Endothelial cell of umbilical vein (primary cell): ENCODE results near the gene COL13A1. TPM values are rescaled to one million over a fixed set of nuclear protein-coding genes. Genes with fewer than 3 reads are reported as not detected.

ENCODE experiments used
- BruUV-seq: library from RNA; stranded (reverse); fragments of 400-500 nt; replicated peaks from 2 replicates; lab custom pipeline; 2021; lab: Mats Ljungman, UMichigan
- CTCF ChIA-PET: fragments of 300-600, 350-600 bp; sonication (Branson Sonifier 250); formaldehyde crosslinking; loops from one replicate; lab custom pipeline; 2021; ENCODE audit warnings: antibody characterized with exemption, inconsistent platforms; lab: Charles Lee
- POLR2A ChIA-PET: fragments of 300-600, 350-600 bp; sonication (Branson Sonifier 250); formaldehyde crosslinking; loops from one replicate; lab custom pipeline; 2021; ENCODE audit warnings: antibody characterized with exemption, inconsistent platforms; lab: Charles Lee
- DNase-seq: peaks from one replicate; pipeline ENCODE4 v3.0.0-alpha.2; 2011; ENCODE audit warnings: low read depth, low spot score
- FAIRE-seq: peaks from 2 replicates; lab custom pipeline; 2011; peaks lifted over from hg19 to GRCh38; lab: Jason Lieb, UNC
- H2AFZ ChIP-seq: 2 replicates; pipeline ENCODE4 v1.6.0; 2012; ENCODE audit warnings: low read depth, low read length, control low read depth, inconsistent platforms
- H3K27ac ChIP-seq: 2 replicates; pipeline ENCODE4 v1.5.1; 2011; ENCODE audit warnings: low read depth, mild to moderate bottlenecking, control low read depth, low read length, moderate library complexity; ENCODE audit not compliant: insufficient read depth
- H3K27me3 ChIP-seq, 2 experiments: 2 replicates each; pipeline versions ENCODE4 v1.6.0 to v1.6.1; 2011; ENCODE audit warnings: low read length in 2 of 2, mixed read lengths in 1 of 2; ENCODE audit not compliant: control insufficient read depth in 2 of 2, insufficient read depth in 2 of 2
- H3K36me3 ChIP-seq, 2 experiments: 2 replicates in 1 of 2; 3 replicates in 1 of 2; pipeline ENCODE4 v1.5.1; 2011; ENCODE audit warnings: low read length in 2 of 2, mild to moderate bottlenecking in 1 of 2, moderate library complexity in 1 of 2; ENCODE audit not compliant: control insufficient read depth in 2 of 2, insufficient read depth in 2 of 2; ENCODE audit errors: extremely low read depth in 1 of 2
- H3K4me1 ChIP-seq: 3 replicates; pipeline ENCODE4 v1.5.1; 2011; ENCODE audit warnings: mild to moderate bottlenecking, low read length; ENCODE audit not compliant: control insufficient read depth, insufficient read depth; ENCODE audit errors: extremely low read depth
- H3K4me2 ChIP-seq: 2 replicates; pipeline ENCODE4 v1.6.1; 2011; ENCODE audit warnings: low read length, control low read depth, mixed read lengths; ENCODE audit not compliant: insufficient read depth
- H3K4me3 ChIP-seq, 3 experiments: fragments of 200-600 bp in 1 of 3; sonication (generic), shearing (Covaris generic) in 1 of 3; replicated peaks in 1 of 3; 2 replicates each; pipeline ENCODE4 v1.5.1; 2011 to 2016; ENCODE audit warnings: control low read depth in 3 of 3, low read length in 3 of 3, mild to moderate bottlenecking in 2 of 3, inconsistent platforms in 1 of 3, low read depth in 1 of 3, moderate library complexity in 1 of 3; ENCODE audit not compliant: insufficient read depth in 1 of 3
- H3K79me2 ChIP-seq: 2 replicates; pipeline ENCODE4 v1.6.0; 2012; ENCODE audit warnings: low read length, inconsistent platforms; ENCODE audit not compliant: control insufficient read depth, insufficient read depth
- H3K9ac ChIP-seq: replicated peaks from 2 replicates; pipeline ENCODE3; 2011; ENCODE audit warnings: low read length, control low read depth; ENCODE audit not compliant: insufficient read depth; ENCODE audit errors: extremely low read depth
- H3K9me1 ChIP-seq: replicated peaks from 3 replicates; pipeline ENCODE4 v1.6.0; 2011; ENCODE audit warnings: mild to moderate bottlenecking, low read length; ENCODE audit not compliant: control insufficient read depth, insufficient read depth; ENCODE audit errors: extremely low read depth
- H3K9me3 ChIP-seq: replicated peaks from 2 replicates; pipeline ENCODE4 v1.5.1; 2012; ENCODE audit warnings: low read length, inconsistent platforms; ENCODE audit not compliant: control insufficient read depth, insufficient read depth
- H4K20me1 ChIP-seq: replicated peaks from 2 replicates; pipeline ENCODE3; 2011; ENCODE audit warnings: mild to moderate bottlenecking, low read length; ENCODE audit not compliant: control insufficient read depth, insufficient read depth; ENCODE audit errors: extremely low read depth
- CTCF ChIP-seq, 2 donors: IDR thresholded peaks; 1 replicate in 1 of 2; 2 replicates in 1 of 2; pipeline ENCODE4 v1.5.1; 2011; ENCODE audit warnings: low read length in 2 of 2, mild to moderate bottlenecking in 2 of 2, moderate library complexity in 2 of 2, control low read depth in 1 of 2, inconsistent platforms in 1 of 2, low read depth in 1 of 2; ENCODE audit not compliant: insufficient read depth in 1 of 2; ENCODE audit errors: extremely low read depth in 1 of 2
- EZH2 ChIP-seq: IDR thresholded peaks from 2 replicates; pipeline ENCODE4 v1.6.1; 2012; ENCODE audit warnings: borderline replicate concordance, low read depth, mild to moderate bottlenecking, moderate library complexity, low read length, inconsistent platforms; ENCODE audit not compliant: severe bottlenecking
- FOS ChIP-seq: IDR thresholded peaks from 2 replicates; pipeline ENCODE4 v1.6.1; 2011; ENCODE audit warnings: mild to moderate bottlenecking, low read length, moderate library complexity, borderline replicate concordance; ENCODE audit not compliant: insufficient read depth
- GATA2 ChIP-seq: IDR thresholded peaks from 2 replicates; pipeline ENCODE4 v1.7.0; 2011; ENCODE audit warnings: low read depth, mild to moderate bottlenecking, moderate library complexity, mixed read lengths, low read length; ENCODE audit not compliant: insufficient read length, insufficient read depth
- JUN ChIP-seq: IDR thresholded peaks from 2 replicates; pipeline ENCODE4 v1.6.1; 2011; ENCODE audit warnings: borderline replicate concordance, low read depth; ENCODE audit not compliant: insufficient read length, insufficient read depth
- MYC ChIP-seq: IDR thresholded peaks from one replicate; pipeline ENCODE4 v1.6.1; 2011; ENCODE audit warnings: mild to moderate bottlenecking, low read depth, low read length
- POLR2A ChIP-seq: IDR thresholded peaks from 2 replicates; pipeline ENCODE4 v1.6.1; 2012; ENCODE audit warnings: low read depth, mild to moderate bottlenecking, control low read depth, low read length
- POLR2AphosphoS5 ChIP-seq: IDR thresholded peaks from 2 replicates; pipeline ENCODE4 v1.6.1; 2012; ENCODE audit warnings: low read depth, mild to moderate bottlenecking, control low read depth, low read length, moderate library complexity; ENCODE audit not compliant: insufficient read depth
- dilution Hi-C: fragments of 300-500 bp; cut with MboI; formaldehyde crosslinking; loops from one replicate; pipeline ENCODE4 v1.15.0; 2019; ENCODE audit warnings: low sequenced_read_pairs; ENCODE audit not compliant: extremely low pct_ligation_motif_present
- intact Hi-C: fragments of 100-400 bp; cut with micrococcal nuclease; formaldehyde crosslinking; loops from one replicate; pipeline ENCODE4 v1.10.0; 2022
- polyA plus RNA-seq, 4 experiments: library from polyadenylated mRNA; depleted of rRNA in 3 of 4; stranded (reverse) in 3 of 4; unstranded in 1 of 4; fragments of >200 nt; gene quantifications; 2 replicates each; pipeline versions ENCODE4 v1.2.1 to v1.2.3, GENCODE V29; 2011 to 2012; ENCODE audit warnings: missing spikeins in 1 of 4
- total RNA-seq: library from RNA; stranded (reverse); gene quantifications from 2 replicates; pipeline ENCODE4 v1.2.3, GENCODE V29; 2021
- TF ChIP-seq, protein P1 (sequence below): IDR thresholded peaks from 2 replicates; pipeline ENCODE4 v1.6.1; 2011; ENCODE audit not compliant: insufficient read depth, insufficient read length

Gene COL13A1
- total and polyA plus RNA-seq, 2 donors (not counting 3 experiments of a cell fraction or from before 2014, with no cell fraction given): 21.4 to 47.5 TPM

GRCh38 chr10:69963835-69964710 is 162.4 kb downstream of the COL13A1 start:
- dilution Hi-C loops: no loop called here
- no TSS peak for BruUV-seq
- H3K9ac ChIP-seq: no peak overlapping the region
- no peaks in the 10 kb centered on the region for H3K9me1 ChIP-seq
- intact Hi-C loops: no loop called here
- FAIRE-seq (no peak), DNase-seq (no peak)
- ChIA-PET CTCF (interaction anchor here (1.1 to 1.3 kb wide), 2 partner anchors 175 to 178 kb away, joined by 3 to 5 read pairs; no protein-coding TSS in a partner anchor), POLR2A (no interaction called here)
- H3K4me1 ChIP-seq: no peaks in the 10 kb centered on the region
- no peaks in the 10 kb centered on the region for H4K20me1 ChIP-seq
- H3K9me3 ChIP-seq: no peaks in the 10 kb centered on the region
- H2AFZ ChIP-seq: no peak overlapping the region
- H3K27ac ChIP-seq: no peak overlapping the region
- H3K4me3 ChIP-seq: no peak overlapping the region
- TF ChIP-seq POLR2AphosphoS5 (no peak), FOS (no peak), CTCF (IDR thresholded peaks at IDR 0.05; ENCODE audit: extremely low read depth in 1 of 2, insufficient read depth in 1 of 2, low read depth in 1 of 2, low read length in 2 of 2) (no peak), EZH2 (no peak), GATA2 (no peak), JUN (no peak), POLR2A (no peak), MYC (no peak)
- TF ChIP-seq, protein P1, sequence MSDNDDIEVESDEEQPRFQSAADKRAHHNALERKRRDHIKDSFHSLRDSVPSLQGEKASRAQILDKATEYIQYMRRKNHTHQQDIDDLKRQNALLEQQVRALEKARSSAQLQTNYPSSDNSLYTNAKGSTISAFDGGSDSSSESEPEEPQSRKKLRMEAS: no peak
- H3K4me2 ChIP-seq: no peak overlapping the region
- no peaks in the 10 kb centered on the region for H3K36me3 ChIP-seq
- H3K79me2 ChIP-seq: no peaks in the 10 kb centered on the region
- H3K27me3 ChIP-seq: peaks cover 5 to 11% of the 10 kb centered on the region in 2 experiments
